ENCODE results near the gene AP4B1.

The AP4B1 gene

DNA sequence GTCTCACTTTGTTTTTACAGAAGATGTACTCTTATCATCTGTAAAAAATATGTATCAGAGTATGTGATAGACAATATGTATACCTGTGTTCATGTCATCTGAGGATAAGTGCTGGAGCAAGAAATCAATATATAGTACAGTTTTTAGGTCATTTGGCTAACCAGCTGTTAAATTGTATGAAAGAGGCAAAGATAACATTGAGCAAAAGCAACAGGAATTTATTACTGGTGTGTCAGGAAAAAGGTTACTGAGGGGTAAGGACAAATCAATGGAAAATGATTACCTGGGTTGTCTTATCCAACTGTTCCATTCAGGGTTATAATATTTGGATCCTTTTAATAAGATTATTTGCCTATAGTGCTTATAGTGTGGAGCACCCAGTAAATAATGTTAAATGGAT lies 29.4 kb upstream of the AP4B1 start:
- no peak for DNase-seq
- ChIA-PET CTCF (interaction anchor here (1.2 to 18.7 kb wide), 4 partner anchors 17 to 99 kb away, joined by 4 to 212 read pairs (median 7); partner anchors contain the start of genes AP4B1 and BCL2L15), POLR2A (no interaction called here)
- H3K27me3 ChIP-seq (replicated peaks in 2 of 5; ENCODE audit: control insufficient read depth in 4 of 5, insufficient read depth in 5 of 5, low read length in 4 of 5): no peaks in the 10 kb centered on the region
- H3K4me1 ChIP-seq (ENCODE audit: control extremely low read depth in 1 of 4, control insufficient read depth in 4 of 4, insufficient read depth in 4 of 4, low read length in 3 of 4): peaks cover 35 to 74% (median 60%) of the 10 kb centered on the region in 4 experiments
- H3K36me3 ChIP-seq (ENCODE audit: control insufficient read depth in 4 of 4, insufficient read depth in 4 of 4, low read length in 3 of 4): peaks cover 0 to 2% (median under 1%) of the 10 kb centered on the region in 4 experiments
- no peak overlapping the region for H3K27ac ChIP-seq (ENCODE audit: insufficient read depth in 1 of 2, low read depth in 1 of 2, low read length in 2 of 2, poor library complexity in 1 of 2, severe bottlenecking in 2 of 2)
- H3K4me3 ChIP-seq (ENCODE audit: control insufficient read depth in 1 of 7, extremely low read depth in 1 of 7, insufficient read depth in 4 of 7, low read depth in 2 of 7, low read length in 6 of 7): peak overlapping the region in 2 of 7 experiments; percentile 38 to 43
- H3K9me3 ChIP-seq (ENCODE audit: control extremely low read depth in 1 of 5, control insufficient read depth in 4 of 5, insufficient read depth in 2 of 5, low read depth in 1 of 5, low read length in 4 of 5): no peaks in the 10 kb centered on the region

DNA sequence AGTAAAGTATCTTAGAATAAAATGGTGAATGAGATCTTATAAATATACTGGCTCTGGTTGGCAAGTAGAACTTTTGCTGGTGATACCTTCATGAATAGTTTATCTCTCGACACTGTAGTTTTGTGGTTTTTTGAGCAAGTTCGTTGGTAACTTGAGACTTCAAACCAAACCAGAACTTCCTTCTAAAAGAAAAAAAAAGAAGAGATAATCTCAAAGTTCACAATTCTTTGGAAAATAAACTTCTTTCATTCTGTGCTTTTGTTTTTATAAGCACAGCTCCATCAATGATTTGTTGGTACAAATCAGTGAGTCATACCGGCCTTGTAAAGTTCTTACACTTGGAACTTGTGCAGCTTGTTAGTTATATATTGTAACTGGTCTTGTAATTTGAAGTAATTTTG lies 26.9 kb upstream of the AP4B1 start:
- CTCF ChIA-PET: interaction anchor here (0.7 to 18.7 kb wide), 9 partner anchors 9 to 173 kb away, joined by 3 to 212 read pairs (median 22); partner anchors contain the start of genes AP4B1, DCLRE1B and RSBN1
- WGBS (ENCODE audit: insufficient coverage): 0% methylated on average over 1 of the region's 3 CpGs
- POLR2A ChIA-PET: interaction anchor here (2.5 to 3.6 kb wide), 2 partner anchors 17 to 27 kb away, joined by 22 to 43 read pairs; partner anchors contain the start of genes AP4B1 and DCLRE1B
- Histone ChIP-seq H3K4me3 (ENCODE audit: control insufficient read depth in 1 of 7, extremely low read depth in 1 of 7, insufficient read depth in 4 of 7, low read depth in 2 of 7, low read length in 6 of 7) (peak overlapping the region in 6 of 7 experiments; percentile 94 to 100 (median 96)), H3K4me1 (ENCODE audit: control extremely low read depth in 1 of 4, control insufficient read depth in 4 of 4, insufficient read depth in 4 of 4, low read length in 3 of 4) (peaks cover 38 to 65% (median 52%) of the 10 kb centered on the region in 4 experiments), H3K9me3 (ENCODE audit: control extremely low read depth in 1 of 5, control insufficient read depth in 4 of 5, insufficient read depth in 2 of 5, low read depth in 1 of 5, low read length in 4 of 5) (no peaks in the 10 kb centered on the region), H3K27me3 (replicated peaks in 2 of 5; ENCODE audit: control insufficient read depth in 4 of 5, insufficient read depth in 5 of 5, low read length in 4 of 5) (no peaks in the 10 kb centered on the region), H3K36me3 (ENCODE audit: control insufficient read depth in 4 of 4, insufficient read depth in 4 of 4, low read length in 3 of 4) (peaks cover 0 to 2% (median under 1%) of the 10 kb centered on the region in 4 experiments), H3K27ac (ENCODE audit: insufficient read depth in 1 of 2, low read depth in 1 of 2, low read length in 2 of 2, poor library complexity in 1 of 2, severe bottlenecking in 2 of 2) (peak overlapping the region; percentile 100)
- DNase-seq: peak; percentile 55 to 81 (median 70)

DNA sequence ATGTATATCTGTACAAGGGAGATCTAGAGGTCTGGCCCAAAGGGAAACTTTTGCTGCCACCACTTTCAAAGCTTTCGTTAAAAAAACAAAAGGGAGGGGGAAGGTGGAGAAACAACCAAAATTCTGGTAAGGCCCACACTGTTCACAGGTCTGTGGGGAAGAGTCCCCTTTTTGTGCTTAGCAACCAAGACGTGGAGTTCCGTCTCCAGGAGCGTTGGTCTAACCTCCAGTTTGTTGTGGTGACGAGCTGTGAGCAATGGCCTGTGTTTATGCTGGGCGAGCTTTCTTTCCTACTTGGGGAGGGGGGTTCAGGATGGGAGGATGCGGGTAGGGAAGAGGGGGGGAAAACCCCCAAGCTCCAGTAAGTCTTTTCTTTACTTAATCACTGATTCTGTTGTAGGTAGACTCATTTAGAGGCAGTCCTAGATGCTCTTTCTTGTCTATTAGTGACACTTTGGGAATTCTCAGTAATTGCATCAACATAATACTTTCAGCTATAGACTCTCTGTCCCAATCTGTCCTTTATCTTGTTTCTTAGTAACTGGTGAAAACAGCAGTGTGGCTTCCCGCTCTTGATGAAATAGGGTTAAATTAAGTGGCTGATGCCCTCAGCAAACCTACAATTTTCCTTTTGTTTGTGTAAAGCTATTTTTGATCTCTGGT lies 26.0 kb upstream of the AP4B1 start:
- Histone ChIP-seq H3K4me1 (ENCODE audit: control extremely low read depth in 1 of 4, control insufficient read depth in 4 of 4, insufficient read depth in 4 of 4, low read length in 3 of 4) (peaks cover 38 to 65% (median 49%) of the 10 kb centered on the region in 4 experiments), H3K36me3 (ENCODE audit: control insufficient read depth in 4 of 4, insufficient read depth in 4 of 4, low read length in 3 of 4) (peaks cover 0 to 2% (median under 1%) of the 10 kb centered on the region in 4 experiments), H3K27ac (ENCODE audit: insufficient read depth in 1 of 2, low read depth in 1 of 2, low read length in 2 of 2, poor library complexity in 1 of 2, severe bottlenecking in 2 of 2) (peak overlapping the region; percentile 100), H3K27me3 (replicated peaks in 2 of 5; ENCODE audit: control insufficient read depth in 4 of 5, insufficient read depth in 5 of 5, low read length in 4 of 5) (no peaks in the 10 kb centered on the region), H3K9me3 (ENCODE audit: control extremely low read depth in 1 of 5, control insufficient read depth in 4 of 5, insufficient read depth in 2 of 5, low read depth in 1 of 5, low read length in 4 of 5) (no peaks in the 10 kb centered on the region), H3K4me3 (ENCODE audit: control insufficient read depth in 1 of 7, extremely low read depth in 1 of 7, insufficient read depth in 4 of 7, low read depth in 2 of 7, low read length in 6 of 7) (peak overlapping the region; percentile 74 to 100 (median 95))
- CTCF ChIA-PET: interaction anchor here (0.8 to 18.7 kb wide), 14 partner anchors 10 to 172 kb away, joined by 3 to 212 read pairs (median 6); partner anchors contain the start of genes AP4B1, DCLRE1B and RSBN1
- WGBS (ENCODE audit: insufficient coverage): 0% methylated on average over 6 of the region's 8 CpGs
- peak; percentile 83 to 95 (median 95) for DNase-seq
- POLR2A ChIA-PET: interaction anchor here (0.5 to 3.6 kb wide), 11 partner anchors 17 to 171 kb away, joined by 3 to 43 read pairs (median 6); partner anchors contain the start of genes AP4B1, DCLRE1B and PHTF1

DNA sequence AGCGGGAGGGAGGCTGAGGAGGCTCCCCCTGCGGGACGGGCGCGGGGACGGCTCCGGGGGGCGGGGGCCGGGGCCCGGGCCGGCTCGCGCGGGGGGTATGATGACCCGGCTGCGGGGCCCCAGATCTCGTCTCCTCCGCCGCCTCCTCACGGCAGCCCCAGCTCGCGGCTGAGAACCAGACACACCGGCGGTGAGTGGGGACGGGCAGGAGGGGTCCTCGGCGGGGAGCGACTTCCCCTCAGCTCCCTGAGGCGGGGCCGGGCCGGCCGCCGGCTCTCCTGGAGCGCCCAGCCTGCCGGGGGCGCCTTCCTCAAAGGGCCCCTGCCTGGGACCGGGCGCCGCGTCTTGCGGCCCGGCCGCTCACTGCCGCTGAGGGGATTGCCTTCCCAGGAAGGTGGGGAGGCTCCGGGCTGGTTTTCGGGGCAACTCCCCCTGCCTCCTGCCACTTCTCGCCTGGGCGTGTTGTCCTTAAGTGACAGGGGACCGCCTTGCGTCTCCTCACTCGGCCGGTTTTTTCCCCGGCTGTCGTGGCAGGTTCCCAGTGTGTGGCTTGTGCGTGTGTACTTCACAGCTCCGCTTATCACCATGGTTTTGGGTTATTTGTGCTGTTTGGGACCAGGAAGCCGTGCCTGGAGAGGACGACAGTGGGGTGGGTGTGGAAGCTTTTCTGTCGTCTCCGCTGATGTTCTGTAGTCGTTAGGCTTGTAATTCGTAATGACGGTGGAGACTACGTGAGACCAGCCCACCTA lies 25.3 kb upstream of the AP4B1 start:
- peak overlapping the region; percentile 74 to 100 (median 95) for H3K4me3 ChIP-seq (ENCODE audit: control insufficient read depth in 1 of 7, extremely low read depth in 1 of 7, insufficient read depth in 4 of 7, low read depth in 2 of 7, low read length in 6 of 7)
- no peaks in the 10 kb centered on the region for H3K9me3 ChIP-seq (ENCODE audit: control extremely low read depth in 1 of 5, control insufficient read depth in 4 of 5, insufficient read depth in 2 of 5, low read depth in 1 of 5, low read length in 4 of 5)
- POLR2A ChIA-PET: interaction anchor here (0.5 to 3.6 kb wide), 13 partner anchors 11 to 171 kb away, joined by 3 to 43 read pairs (median 6); partner anchors contain the start of genes AP4B1, DCLRE1B and PHTF1
- H3K27ac ChIP-seq (ENCODE audit: insufficient read depth in 1 of 2, low read depth in 1 of 2, low read length in 2 of 2, poor library complexity in 1 of 2, severe bottlenecking in 2 of 2): peak overlapping the region; percentile 100
- peaks cover 38 to 64% (median 49%) of the 10 kb centered on the region in 4 experiments for H3K4me1 ChIP-seq (ENCODE audit: control extremely low read depth in 1 of 4, control insufficient read depth in 4 of 4, insufficient read depth in 4 of 4, low read length in 3 of 4)
- WGBS (ENCODE audit: insufficient coverage): under 1% methylated on average over 51 of the region's 64 CpGs
- no peaks in the 10 kb centered on the region for H3K27me3 ChIP-seq (replicated peaks in 2 of 5; ENCODE audit: control insufficient read depth in 4 of 5, insufficient read depth in 5 of 5, low read length in 4 of 5)
- H3K36me3 ChIP-seq (ENCODE audit: control insufficient read depth in 4 of 4, insufficient read depth in 4 of 4, low read length in 3 of 4): peaks cover 0 to 2% (median under 1%) of the 10 kb centered on the region in 4 experiments
- DNase-seq: peak; percentile 48 to 79 (median 73)
- CTCF ChIA-PET: interaction anchor here (0.8 to 18.7 kb wide), 20 partner anchors 8 to 172 kb away, joined by 3 to 212 read pairs (median 6); partner anchors contain the start of genes AP4B1 and DCLRE1B

DNA sequence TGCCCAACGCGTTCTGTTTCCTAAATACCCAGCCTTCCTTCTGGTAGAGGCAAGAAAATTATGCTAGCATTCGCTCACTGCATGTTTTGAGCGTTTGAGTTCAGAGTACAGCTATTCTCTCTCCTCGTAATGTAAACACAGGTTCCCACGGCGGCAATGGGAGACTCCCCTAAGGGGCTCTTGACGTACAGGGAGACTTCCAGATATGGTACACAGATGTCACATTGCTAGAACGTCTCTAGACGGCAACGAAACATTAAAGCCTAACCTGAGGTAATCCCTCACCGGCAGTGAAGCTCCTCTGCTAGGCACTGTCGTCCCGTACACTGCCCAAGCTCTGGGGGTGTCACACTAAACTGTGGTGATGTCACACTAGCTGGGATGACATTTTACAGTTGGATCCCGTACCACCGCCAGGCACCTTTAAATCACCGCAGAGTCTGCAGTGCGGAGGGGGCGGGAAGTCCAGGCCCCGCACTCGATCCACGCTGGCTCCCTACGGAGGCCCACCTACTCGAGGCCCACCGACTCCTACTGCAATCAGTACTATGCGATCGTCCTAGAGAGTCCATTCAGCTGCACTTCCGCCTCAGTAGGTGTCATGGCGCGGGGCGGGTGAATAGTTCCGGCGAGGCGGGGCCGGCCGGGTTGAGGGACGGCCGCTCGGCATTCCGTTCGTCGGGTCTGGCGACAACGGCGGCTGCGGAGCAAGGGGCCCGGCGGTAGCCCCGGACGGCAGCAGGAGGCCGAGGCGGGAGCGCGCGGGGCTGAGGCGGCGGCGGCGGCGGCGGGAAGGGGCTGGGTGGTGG lies 24.5 kb upstream of the AP4B1 start, which contains the start of gene HIPK1:
Gene HIPK1, plus strand, starts transcription at position 384 of the 809 bp plus-strand sequence.
- H3K27ac ChIP-seq (ENCODE audit: insufficient read depth in 1 of 2, low read depth in 1 of 2, low read length in 2 of 2, poor library complexity in 1 of 2, severe bottlenecking in 2 of 2): peak within 1 kb of the TSS; percentile 100
- DNase-seq: peak; percentile 91 to 97 (median 94)
- CTCF ChIA-PET: interaction anchor here (0.7 to 18.7 kb wide), 15 partner anchors 8 to 171 kb away, joined by 3 to 212 read pairs (median 6); partner anchors contain the start of genes AP4B1 and DCLRE1B
- no peaks in the 10 kb centered on the region for H3K9me3 ChIP-seq (ENCODE audit: control extremely low read depth in 1 of 5, control insufficient read depth in 4 of 5, insufficient read depth in 2 of 5, low read depth in 1 of 5, low read length in 4 of 5)
- H3K36me3 ChIP-seq (ENCODE audit: control insufficient read depth in 4 of 4, insufficient read depth in 4 of 4, low read length in 3 of 4): peaks cover 0 to 2% (median 0%) of the 10 kb centered on the region in 4 experiments
- no peaks in the 10 kb centered on the region for H3K27me3 ChIP-seq (replicated peaks in 2 of 5; ENCODE audit: control insufficient read depth in 4 of 5, insufficient read depth in 5 of 5, low read length in 4 of 5)
- peak within 1 kb of the TSS; percentile 74 to 100 (median 95) for H3K4me3 ChIP-seq (ENCODE audit: control insufficient read depth in 1 of 7, extremely low read depth in 1 of 7, insufficient read depth in 4 of 7, low read depth in 2 of 7, low read length in 6 of 7)
- POLR2A ChIA-PET: interaction anchor here (0.5 to 3.6 kb wide), 10 partner anchors 11 to 117 kb away, joined by 3 to 43 read pairs (median 6); partner anchors contain the start of genes AP4B1, DCLRE1B and RSBN1
- peaks cover 32 to 56% (median 44%) of the 10 kb centered on the region in 4 experiments for H3K4me1 ChIP-seq (ENCODE audit: control extremely low read depth in 1 of 4, control insufficient read depth in 4 of 4, insufficient read depth in 4 of 4, low read length in 3 of 4)
- WGBS (ENCODE audit: insufficient coverage): under 1% methylated on average over 40 of the region's 61 CpGs

All from common myeloid progenitor, CD34-positive (primary cell).